Immature natural killer cell (primary cell): Measurements from ENCODE around the gene SRSF1. TPM values are rescaled to one million over a fixed set of nuclear protein-coding genes. Genes with fewer than 3 reads are reported as not detected.
"Not testable (repeated sequence)": the region's sequence is repeated elsewhere in the genome, so short reads cannot be mapped to it uniquely, and the experiment has no call there.

Source experiments
- DNase-seq, 3 donors: peaks; one replicate each; pipeline ENCODE4 v3.0.0; 2022; ENCODE audit warnings: mixed read lengths in 1 of 3
- H3K27ac Mint-ChIP-seq, 6 donors: one replicate each; pipeline ENCODE4 v1.8.0; 2020; ENCODE audit warnings: mixed read lengths in 6 of 6, mild to moderate bottlenecking in 5 of 6, inconsistent platforms in 4 of 6, moderate library complexity in 3 of 6
- H3K27me3 Mint-ChIP-seq, 3 donors: one replicate each; pipeline ENCODE4 v1.8.0; 2020 to 2021; ENCODE audit warnings: low read depth in 3 of 3, mild to moderate bottlenecking in 3 of 3, mixed read lengths in 3 of 3, moderate library complexity in 3 of 3, inconsistent platforms in 1 of 3
- H3K36me3 Mint-ChIP-seq, 3 donors: one replicate each; pipeline ENCODE4 v1.8.0; 2020; ENCODE audit warnings: mixed read lengths in 3 of 3, inconsistent platforms in 2 of 3, mild to moderate bottlenecking in 2 of 3
- H3K4me1 Mint-ChIP-seq, 2 donors: one replicate each; pipeline ENCODE4 v1.8.0; 2020; ENCODE audit warnings: inconsistent platforms in 2 of 2, mild to moderate bottlenecking in 2 of 2, mixed read lengths in 2 of 2, moderate library complexity in 1 of 2
- H3K4me3 Mint-ChIP-seq, 5 donors: one replicate each; pipeline ENCODE4 v1.8.0; 2020; ENCODE audit warnings: mild to moderate bottlenecking in 5 of 5, mixed read lengths in 5 of 5, inconsistent platforms in 3 of 5, moderate library complexity in 3 of 5
- H3K9me3 Mint-ChIP-seq, 6 donors: one replicate each; pipeline ENCODE4 v1.8.0; 2020; ENCODE audit warnings: mild to moderate bottlenecking in 6 of 6, mixed read lengths in 6 of 6, inconsistent platforms in 4 of 6, moderate library complexity in 3 of 6
- polyA plus RNA-seq, 3 donors: library from polyadenylated mRNA; unstranded; fragments of 300-500 nt; fragmentation: Illumina TruSeq; gene quantifications; one replicate each; pipeline ENCODE4 v1.2.3, GENCODE V29; 2021

The SRSF1 gene
- polyA plus RNA-seq: 10 to 100 TPM; 42.5 to 69.6 (median 55.8) TPM

DNA sequence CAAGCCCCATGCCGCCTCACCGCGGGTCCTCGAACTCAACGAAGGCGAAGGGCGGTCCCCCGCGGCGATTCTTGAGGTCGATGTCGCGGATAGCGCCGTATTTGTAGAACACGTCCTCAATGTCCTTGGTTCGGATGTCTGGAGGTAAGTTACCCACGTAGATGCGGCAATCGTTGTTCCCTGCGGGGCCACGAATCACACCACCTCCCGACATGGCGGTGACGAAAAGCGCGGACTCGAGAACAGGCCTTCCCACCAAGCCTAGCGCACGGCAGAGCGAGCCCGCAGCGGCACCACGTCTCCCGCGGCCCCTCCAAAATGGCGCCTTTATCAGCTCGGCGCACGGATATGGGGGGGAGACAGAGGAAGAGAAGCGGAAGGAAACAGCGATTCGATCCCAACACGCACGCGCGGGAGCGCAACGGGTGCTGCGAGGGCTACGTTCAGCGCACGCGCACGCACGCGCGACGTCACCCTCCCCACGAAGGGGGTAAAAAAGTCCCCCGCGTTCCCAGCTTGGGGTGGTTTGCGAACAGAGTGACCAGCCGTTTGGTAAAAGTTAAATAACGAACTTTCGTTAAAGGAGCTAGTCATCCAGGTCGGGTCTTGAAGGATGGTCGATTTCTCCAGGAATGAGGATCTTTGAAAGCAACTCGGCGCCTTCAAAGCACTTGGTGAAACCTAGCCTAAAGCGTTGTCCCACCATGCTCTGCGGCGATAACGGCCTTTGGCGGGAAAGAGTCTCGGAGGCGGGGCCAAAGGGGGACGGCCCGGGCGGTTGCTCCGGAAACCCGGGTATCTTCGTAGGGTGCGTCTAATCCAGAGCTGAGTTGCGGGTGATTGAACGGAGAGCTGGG lies at the start of gene SRSF1:
Gene SRSF1, minus strand, starts transcription at position 323 of the 857 bp plus-strand sequence. Its CDS starts 109 bp downstream, at position 214.
- peaks cover 46 to 53% of the 10 kb centered on the region in 2 donors for H3K4me1 Mint-ChIP-seq
- peak; percentile 98 to 99 (median 99) for DNase-seq
- peaks cover 20 to 32% (median 24%) of the 10 kb centered on the region in 3 donors for H3K27me3 Mint-ChIP-seq
- H3K9me3 Mint-ChIP-seq: peaks cover 0 to 4% (median 0%) of the 10 kb centered on the region in 6 donors
- peak within 1 kb of the TSS; percentile 96 to 100 (median 98) for H3K27ac Mint-ChIP-seq
- peaks cover 13 to 37% (median 21%) of the 10 kb centered on the region in 3 donors for H3K36me3 Mint-ChIP-seq
- peak within 1 kb of the TSS; percentile 97 to 100 (median 99) for H3K4me3 Mint-ChIP-seq

DNA sequence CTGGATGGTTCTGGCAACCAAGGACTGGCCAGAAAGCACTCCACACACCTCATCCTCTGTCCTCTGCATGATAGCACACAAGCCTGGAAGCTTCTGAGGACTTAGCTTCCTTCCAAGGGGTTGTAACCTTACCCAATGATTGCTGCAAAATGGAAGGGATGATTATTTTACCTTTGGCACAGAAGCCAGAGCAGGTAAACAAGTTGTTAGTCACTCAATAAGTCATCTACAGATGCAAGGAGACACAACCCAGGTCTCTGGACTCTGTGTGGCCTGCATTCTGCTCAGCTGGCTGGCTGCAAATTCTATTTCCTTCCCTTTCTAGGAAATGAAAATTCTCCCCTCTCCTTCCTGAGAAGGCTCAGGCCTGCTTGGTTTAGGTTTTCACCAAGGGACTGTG lies 49.4 kb upstream of the SRSF1 start:
- Mint-ChIP-seq H3K4me1 (peaks cover 9 to 22% of the 10 kb centered on the region in 2 donors), H3K27me3 (peaks cover 0 to 10% (median 4%) of the 10 kb centered on the region in 3 donors), H3K4me3 (no peak overlapping the region), H3K36me3 (no peaks in the 10 kb centered on the region), H3K9me3 (no peaks in the 10 kb centered on the region), H3K27ac (no peak overlapping the region)
- no peak for DNase-seq

GRCh38 chr17:58054641-58055040 lies 47.6 kb upstream of the SRSF1 start:
- Mint-ChIP-seq H3K9me3 (no peaks in the 10 kb centered on the region), H3K27me3 (peaks cover 0 to 16% (median 4%) of the 10 kb centered on the region in 3 donors), H3K27ac (no peak overlapping the region), H3K36me3 (no peaks in the 10 kb centered on the region), H3K4me1 (peaks cover 9 to 22% of the 10 kb centered on the region in 2 donors), H3K4me3 (no peak overlapping the region)
- DNase-seq: no peak

GRCh38 chr17:58052945-58053715 lies 46.1 kb upstream of the SRSF1 start:
- Mint-ChIP-seq H3K9me3 (no peaks in the 10 kb centered on the region), H3K27ac (no peak overlapping the region), H3K4me1 (peaks cover 9 to 22% of the 10 kb centered on the region in 2 donors), H3K4me3 (no peak overlapping the region), H3K36me3 (no peaks in the 10 kb centered on the region), H3K27me3 (peaks cover 0 to 15% (median 0%) of the 10 kb centered on the region in 3 donors)
- DNase-seq: no peak

DNA sequence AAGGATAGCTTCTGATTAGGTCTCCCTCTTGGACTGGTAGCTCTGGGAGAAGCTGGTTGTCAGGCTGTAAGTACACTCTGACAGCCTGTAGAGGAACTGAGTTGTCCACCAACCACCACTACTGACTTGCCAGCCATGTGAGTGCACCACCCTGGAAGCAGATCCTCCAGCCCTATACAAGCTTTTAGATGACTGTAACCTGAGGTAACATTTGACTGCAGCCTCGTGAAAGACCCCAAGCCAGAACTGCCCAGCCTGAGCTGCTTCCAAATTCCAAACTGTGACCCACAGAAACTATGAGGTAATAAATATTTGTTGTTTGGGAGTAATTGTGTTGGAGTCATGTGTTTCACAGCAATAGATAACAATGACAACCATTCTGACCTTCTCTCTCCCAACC lies 45.4 kb upstream of the SRSF1 start:
- H3K4me3 Mint-ChIP-seq: no peak overlapping the region
- peaks cover 0 to 13% (median 2%) of the 10 kb centered on the region in 3 donors for H3K27me3 Mint-ChIP-seq
- H3K9me3 Mint-ChIP-seq: no peaks in the 10 kb centered on the region
- H3K4me1 Mint-ChIP-seq: peaks cover 9 to 22% of the 10 kb centered on the region in 2 donors
- no peaks in the 10 kb centered on the region for H3K36me3 Mint-ChIP-seq
- no peak overlapping the region for H3K27ac Mint-ChIP-seq
- DNase-seq: no peak

- H3K9me3 Mint-ChIP-seq: no peaks in the 10 kb centered on the region
- H3K36me3 Mint-ChIP-seq: no peaks in the 10 kb centered on the region
- H3K4me1 Mint-ChIP-seq: peaks cover 9 to 22% of the 10 kb centered on the region in 2 donors
- H3K27ac Mint-ChIP-seq: no peak overlapping the region
- peaks cover 0 to 12% (median 2%) of the 10 kb centered on the region in 3 donors for H3K27me3 Mint-ChIP-seq
- no peak overlapping the region for H3K4me3 Mint-ChIP-seq
- DNase-seq: no peak
Observed at GRCh38 chr17:58051468-58051867, 44.4 kb upstream of the SRSF1 start.

- Mint-ChIP-seq H3K4me1 (peaks cover 9 to 22% of the 10 kb centered on the region in 2 donors), H3K4me3 (no peak overlapping the region), H3K27me3 (peaks cover 0 to 12% (median 2%) of the 10 kb centered on the region in 3 donors), H3K36me3 (no peaks in the 10 kb centered on the region), H3K27ac (no peak overlapping the region), H3K9me3 (no peaks in the 10 kb centered on the region)
- no peak for DNase-seq
Observed at GRCh38 chr17:58050966-58051365, 43.9 kb upstream of the SRSF1 start.

DNA sequence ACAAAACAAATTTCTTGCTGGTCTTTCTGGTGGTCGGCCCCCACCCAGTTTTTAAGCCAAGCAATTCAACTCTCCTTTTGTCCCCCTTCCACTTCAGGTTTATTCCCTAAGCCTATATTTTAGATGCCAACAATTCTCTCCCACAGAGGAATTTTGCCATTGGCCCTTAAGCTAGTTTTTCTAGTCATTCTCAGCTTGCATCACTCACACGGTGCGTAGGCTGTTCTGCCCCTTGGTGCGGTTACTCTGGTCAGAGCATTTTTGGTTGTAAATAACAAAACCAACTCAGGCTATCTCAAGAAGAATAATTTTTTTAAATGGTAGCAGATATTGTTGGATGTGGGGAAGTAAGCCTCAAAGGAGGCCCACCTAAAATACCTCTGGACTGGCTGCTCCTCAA lies 42.5 kb upstream of the SRSF1 start:
- no peak overlapping the region for H3K4me3 Mint-ChIP-seq
- H3K4me1 Mint-ChIP-seq: peaks cover 7 to 17% of the 10 kb centered on the region in 2 donors
- no peak for DNase-seq
- no peak overlapping the region for H3K27ac Mint-ChIP-seq
- H3K9me3 Mint-ChIP-seq: no peaks in the 10 kb centered on the region
- H3K36me3 Mint-ChIP-seq: no peaks in the 10 kb centered on the region
- H3K27me3 Mint-ChIP-seq: peaks cover 0 to 9% (median 2%) of the 10 kb centered on the region in 3 donors

- Mint-ChIP-seq H3K4me1 (no peaks in the 10 kb centered on the region), H3K4me3 (no peak overlapping the region), H3K27ac (peak overlapping the region in 1 of 6 donors; percentile 18), H3K27me3 (peaks cover 0 to 14% (median 13%) of the 10 kb centered on the region in 3 donors), H3K9me3 (no peaks in the 10 kb centered on the region), H3K36me3 (no peaks in the 10 kb centered on the region)
- no peak for DNase-seq
Observed at GRCh38 chr17:58047376-58048150, 40.5 kb upstream of the SRSF1 start.

DNA sequence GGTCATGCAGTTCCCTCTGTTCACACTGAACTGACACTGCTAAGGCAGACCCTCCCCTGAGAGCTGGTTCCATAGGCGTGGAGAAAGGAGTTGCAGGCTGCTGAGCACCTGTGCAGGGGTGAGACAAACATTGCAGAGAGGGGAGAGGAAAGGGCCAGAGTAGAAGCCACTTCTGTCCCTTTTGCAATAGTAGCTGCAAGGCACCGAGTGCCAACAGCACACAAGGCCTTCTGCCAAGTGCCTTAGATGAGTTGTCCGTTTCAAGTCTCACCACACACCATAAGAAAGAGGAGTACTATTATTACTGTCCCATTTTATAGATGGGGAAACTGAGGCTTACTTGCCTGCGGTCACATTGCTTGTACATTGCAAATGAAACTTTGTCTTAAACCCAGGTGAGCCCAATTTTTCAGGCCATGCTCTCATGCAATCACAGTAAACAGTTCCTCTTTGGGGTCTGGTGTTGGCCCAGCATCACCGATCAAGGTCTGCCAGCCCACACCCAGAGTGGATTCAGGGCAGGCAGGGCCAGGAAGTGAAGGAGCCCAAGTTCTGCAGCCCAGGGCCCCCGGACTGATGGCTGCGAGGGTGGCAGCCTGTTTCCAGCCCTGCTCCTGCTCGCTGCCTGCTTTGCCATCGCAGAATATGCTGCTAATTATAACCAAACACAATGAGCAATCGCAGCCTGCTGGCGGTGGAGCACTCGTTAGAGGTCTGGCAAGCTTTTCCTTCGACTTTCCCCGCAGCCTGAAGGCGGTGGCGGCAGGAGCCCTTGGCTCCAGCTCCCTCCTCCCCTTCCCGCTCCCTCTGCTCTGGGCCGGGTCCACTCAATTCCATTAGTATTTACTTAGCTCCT lies 39.4 kb upstream of the SRSF1 start:
- DNase-seq: no peak
- Mint-ChIP-seq H3K27ac (no peak overlapping the region), H3K36me3 (peaks cover 0 to 1% (median 0%) of the 10 kb centered on the region in 3 donors), H3K9me3 (no peaks in the 10 kb centered on the region), H3K4me3 (no peak overlapping the region), H3K4me1 (no peaks in the 10 kb centered on the region), H3K27me3 (peaks cover 2 to 13% (median 11%) of the 10 kb centered on the region in 3 donors)

GRCh38 chr17:58044256-58044655 lies 37.2 kb upstream of the SRSF1 start:
- H3K27me3 Mint-ChIP-seq: peaks cover 5 to 13% (median 5%) of the 10 kb centered on the region in 3 donors
- H3K4me3 Mint-ChIP-seq: not testable (repeated sequence)

GRCh38 chr17:58043221-58044181 lies 36.5 kb upstream of the SRSF1 start:
- no peaks in the 10 kb centered on the region for H3K9me3 Mint-ChIP-seq
- DNase-seq: no peak
- H3K27me3 Mint-ChIP-seq: peaks cover 5 to 13% (median 5%) of the 10 kb centered on the region in 3 donors
- H3K4me3 Mint-ChIP-seq: no peak overlapping the region
- H3K4me1 Mint-ChIP-seq: no peaks in the 10 kb centered on the region
- no peak overlapping the region for H3K27ac Mint-ChIP-seq
- H3K36me3 Mint-ChIP-seq: peaks cover 0 to 4% (median 0%) of the 10 kb centered on the region in 3 donors

More at GRCh38 chr17:58044256-58044655, 37.2 kb upstream of the SRSF1 start:
- not testable (repeated sequence) for H3K27ac Mint-ChIP-seq, DNase-seq, H3K9me3 Mint-ChIP-seq, H3K4me1 Mint-ChIP-seq, H3K36me3 Mint-ChIP-seq
